ENCODE measurements around the gene BBS1.
A peak's percentile ranks its signal among the peaks of the same experiment; 100 is the strongest.

BBS1 gene

DNA sequence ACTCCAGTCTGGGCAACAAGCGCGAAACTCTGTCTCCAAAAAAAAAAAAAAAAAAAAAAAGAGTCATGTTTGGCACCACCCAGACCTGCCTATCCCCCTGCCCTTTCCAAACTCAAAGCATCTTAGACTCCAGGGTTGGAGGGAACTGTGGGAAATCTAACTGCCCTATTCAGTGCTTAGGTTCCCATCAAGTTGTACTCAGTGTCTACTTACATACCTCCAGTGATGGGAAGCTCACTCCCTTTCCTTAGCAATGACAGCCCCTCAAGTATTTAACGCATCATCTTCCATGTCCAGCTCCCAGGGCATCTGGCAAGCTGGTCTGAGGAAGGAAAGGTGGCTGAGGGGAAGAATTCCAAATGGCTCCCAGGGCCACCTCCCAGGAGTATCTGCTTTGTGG lies 39.3 kb downstream of the BBS1 start:
- no peak for DNase-seq (ENCODE audit: low read depth in 2 of 2)

DNA sequence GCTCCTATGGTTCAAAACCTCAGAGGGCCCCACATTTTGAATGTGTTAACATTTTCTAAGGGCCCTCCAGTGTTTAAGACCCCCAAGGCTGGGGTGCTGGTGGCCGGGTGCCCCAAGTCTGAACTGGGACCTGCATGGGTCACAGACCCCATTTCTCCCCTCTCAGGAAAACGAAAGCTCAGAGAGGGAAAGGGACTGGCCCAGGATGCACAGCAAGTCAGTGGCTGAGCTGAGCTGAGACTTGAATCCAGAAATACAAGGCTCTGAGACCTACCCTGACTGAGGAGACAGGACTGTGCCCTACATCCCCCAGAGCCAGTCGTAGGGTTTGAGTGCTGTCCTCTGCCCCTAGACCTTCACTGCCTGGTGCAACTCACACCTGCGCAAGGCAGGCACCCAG lies 40.5 kb downstream of the BBS1 start:
- DNase-seq (ENCODE audit: low read depth in 2 of 2): no peak

DNA sequence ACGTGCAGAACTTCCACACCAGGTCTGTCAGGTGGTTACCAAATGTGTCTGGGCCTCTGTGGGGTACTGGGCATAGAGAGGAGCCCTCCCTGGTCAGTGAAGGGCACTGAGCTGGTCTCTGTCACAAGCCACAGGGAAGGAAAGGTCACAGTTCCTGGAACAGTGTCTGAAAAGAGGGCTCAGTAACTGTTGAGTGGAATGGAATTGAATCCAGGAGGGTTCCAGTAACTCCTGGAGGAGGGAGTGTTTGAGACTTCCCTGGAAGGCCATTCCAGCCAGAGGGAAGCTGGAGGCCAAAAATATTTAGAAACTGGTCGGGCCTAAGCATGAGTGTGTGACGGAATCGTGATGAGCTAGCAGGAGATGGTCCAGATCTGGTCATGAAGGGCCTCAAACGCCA lies 44.2 kb downstream of the BBS1 start:
- no peak for DNase-seq (ENCODE audit: low read depth in 2 of 2)

DNA sequence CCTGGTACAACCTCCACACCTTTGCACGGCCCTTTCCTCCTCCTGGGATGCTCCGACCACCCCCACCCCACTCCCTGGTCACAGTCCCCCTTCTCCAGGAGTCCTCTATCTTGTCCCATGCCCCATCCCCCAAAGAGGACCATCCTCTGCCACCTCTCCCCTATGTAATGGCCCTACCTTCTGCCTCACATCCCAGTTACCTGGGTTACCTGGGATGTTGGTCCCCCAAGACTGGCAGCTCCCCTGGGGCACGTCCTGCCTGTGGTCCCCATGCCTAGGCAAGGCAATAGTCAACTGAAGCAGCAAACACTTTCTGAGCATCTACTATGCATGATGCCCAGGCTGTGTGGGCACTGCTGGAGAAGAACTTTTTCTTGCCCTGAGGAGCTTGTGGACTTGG lies 45.0 kb downstream of the BBS1 start:
- DNase-seq (ENCODE audit: low read depth in 2 of 2): no peak

DNA sequence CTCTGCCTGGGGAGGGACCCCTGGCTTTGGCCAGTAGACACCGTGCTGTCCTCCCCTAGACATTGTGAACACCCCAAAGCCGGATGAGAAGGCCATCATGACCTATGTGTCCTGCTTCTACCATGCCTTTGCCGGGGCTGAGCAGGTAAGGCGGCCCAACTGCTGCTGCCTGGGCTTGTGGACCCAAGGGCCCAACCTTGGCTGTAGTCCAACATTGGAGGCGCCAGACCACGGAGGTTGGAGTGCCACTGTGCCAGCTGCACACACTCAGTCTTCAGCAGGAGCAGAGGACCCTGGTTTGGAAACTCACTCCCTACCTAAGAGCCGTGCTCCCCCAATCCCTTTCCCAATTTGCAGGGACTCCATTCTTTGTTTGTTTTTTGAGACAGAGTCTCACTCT lies 45.7 kb downstream of the BBS1 start:
- no peak for DNase-seq (ENCODE audit: low read depth in 2 of 2)

DNA sequence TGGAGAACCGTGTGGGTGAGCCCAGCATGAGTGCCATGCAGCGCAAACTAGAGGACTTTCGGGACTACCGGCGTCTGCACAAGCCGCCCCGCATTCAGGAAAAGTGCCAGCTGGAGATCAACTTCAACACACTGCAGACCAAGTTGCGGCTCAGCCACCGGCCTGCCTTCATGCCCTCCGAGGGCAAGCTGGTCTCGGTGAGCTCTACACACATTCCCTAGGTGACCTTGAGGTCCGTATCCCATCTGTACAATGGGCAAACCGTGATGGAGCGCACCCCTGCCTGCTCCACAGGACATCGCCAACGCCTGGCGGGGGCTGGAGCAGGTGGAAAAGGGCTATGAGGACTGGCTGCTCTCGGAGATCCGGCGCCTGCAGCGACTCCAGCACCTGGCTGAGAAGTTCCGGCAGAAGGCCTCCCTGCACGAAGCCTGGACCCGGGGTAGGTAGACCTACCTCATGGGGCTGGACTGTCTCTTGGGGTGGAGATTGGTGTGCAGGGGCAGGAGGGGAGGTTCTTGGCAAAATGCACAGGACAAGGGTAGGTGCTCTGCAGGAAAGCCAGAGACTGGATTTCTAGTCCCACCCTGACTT lies 47.4 kb downstream of the BBS1 start:
- DNase-seq (ENCODE audit: low read depth in 2 of 2): no peak

DNA sequence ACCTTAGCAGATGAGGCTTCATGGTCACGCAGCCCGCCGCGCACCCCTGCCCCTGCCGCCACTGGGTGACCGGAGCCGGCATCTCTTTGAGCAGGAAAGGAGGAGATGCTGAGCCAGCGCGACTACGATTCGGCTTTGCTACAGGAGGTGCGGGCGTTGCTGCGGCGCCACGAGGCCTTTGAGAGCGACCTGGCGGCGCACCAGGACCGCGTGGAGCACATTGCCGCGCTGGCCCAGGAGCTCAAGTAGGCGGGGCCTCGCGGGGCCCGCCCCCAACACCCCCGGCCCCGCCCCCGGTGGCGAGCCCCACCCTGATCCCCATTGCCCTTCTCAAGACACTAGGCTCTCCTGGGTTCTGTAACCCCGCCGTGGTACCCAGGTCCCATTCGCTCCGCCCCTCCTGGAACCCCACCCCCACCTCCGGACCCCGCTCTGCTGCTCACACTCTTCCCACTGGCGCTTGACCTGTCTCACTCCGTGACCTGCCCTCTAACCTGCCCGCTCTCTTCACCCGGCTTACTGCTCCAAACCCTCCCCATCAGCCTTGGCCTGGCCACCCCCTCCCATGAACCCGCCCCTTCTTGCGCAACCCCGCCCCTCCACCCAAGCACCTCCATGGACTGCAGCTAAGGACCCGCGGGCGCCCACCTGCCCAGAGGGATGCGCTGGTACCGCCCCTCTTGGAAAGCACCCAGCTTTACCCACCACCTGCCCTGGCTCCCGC lies 48.9 kb downstream of the BBS1 start:
- DNase-seq (ENCODE audit: low read depth in 2 of 2): no peak

DNA sequence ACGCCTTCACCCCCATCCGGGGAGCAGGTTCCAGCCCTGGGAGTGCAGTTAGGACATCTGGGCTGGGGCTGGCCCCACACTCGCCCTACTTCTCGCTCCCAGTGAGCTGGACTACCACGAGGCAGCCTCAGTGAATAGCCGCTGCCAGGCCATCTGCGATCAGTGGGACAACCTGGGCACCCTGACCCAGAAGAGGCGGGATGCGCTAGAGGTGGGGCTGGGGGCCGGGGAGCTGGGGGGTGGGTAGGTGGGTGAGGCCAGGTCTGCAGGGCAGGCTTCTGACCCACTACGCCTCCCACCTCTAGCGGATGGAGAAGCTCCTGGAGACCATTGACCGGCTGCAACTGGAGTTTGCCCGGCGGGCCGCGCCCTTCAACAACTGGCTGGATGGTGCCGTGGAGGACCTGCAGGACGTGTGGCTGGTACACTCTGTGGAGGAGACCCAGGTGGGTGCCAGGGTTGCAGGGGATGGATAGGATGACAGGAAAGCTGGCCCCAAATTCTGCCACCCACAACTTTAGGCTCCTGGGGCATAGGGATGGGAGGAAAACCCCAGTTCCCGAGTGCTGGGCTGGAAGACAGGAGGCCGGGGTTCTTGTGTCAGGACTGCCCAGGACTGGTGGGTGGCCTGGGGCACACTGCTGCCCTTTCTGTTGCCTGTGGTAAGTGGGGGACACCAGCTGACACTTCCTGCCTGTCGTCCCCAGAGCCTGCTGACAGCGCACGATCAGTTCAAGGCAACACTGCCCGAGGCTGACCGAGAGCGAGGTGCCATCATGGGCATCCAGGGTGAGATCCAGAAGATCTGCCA lies 49.6 kb downstream of the BBS1 start:
- no peak for DNase-seq (ENCODE audit: low read depth in 2 of 2)

DNA sequence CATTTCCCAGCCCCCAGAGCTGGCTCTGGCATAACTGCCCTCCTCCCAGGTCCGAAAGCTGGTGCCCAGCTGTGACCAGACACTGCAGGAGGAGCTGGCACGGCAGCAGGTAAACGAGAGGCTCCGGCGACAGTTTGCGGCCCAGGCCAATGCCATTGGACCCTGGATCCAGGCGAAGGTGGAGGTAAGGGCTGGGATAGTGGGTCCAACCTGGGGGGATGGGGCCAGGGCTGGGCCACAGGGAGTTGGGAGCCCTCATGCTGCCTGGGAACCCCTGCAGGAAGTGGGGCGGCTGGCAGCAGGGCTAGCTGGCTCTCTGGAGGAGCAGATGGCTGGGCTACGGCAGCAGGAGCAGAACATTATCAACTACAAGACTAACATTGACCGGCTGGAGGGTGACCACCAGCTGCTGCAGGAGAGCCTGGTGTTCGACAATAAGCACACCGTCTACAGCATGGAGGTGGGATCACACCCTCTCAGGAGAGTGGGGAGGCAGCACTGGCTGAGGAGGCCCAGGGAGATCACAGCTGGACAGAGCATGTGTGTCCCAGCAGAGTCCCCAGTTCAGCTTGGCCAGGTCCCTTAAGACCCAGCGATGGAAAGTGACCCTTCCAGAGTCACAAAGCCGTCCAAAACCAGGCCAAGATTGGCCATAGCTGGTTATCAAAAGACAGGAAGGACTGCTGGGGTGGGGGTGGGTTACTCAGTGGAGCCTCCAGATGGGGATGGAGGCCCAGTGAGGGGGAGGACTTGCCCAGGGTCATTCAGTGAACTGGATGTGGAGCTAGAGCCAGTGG lies 50.9 kb downstream of the BBS1 start:
- no peak for DNase-seq (ENCODE audit: low read depth in 2 of 2)

DNA sequence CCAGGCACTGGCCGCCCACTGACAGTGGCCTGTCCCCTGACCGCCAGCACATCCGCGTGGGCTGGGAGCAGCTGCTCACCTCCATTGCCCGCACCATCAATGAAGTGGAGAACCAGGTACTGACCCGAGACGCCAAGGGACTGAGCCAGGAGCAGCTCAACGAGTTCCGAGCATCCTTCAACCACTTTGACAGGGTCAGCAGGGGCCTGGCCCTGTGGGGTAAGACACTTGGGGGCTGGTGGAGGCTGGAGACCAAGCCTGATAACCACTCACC lies 51.5 kb downstream of the BBS1 start:
- no peak for DNase-seq (ENCODE audit: low read depth in 2 of 2)

DNA sequence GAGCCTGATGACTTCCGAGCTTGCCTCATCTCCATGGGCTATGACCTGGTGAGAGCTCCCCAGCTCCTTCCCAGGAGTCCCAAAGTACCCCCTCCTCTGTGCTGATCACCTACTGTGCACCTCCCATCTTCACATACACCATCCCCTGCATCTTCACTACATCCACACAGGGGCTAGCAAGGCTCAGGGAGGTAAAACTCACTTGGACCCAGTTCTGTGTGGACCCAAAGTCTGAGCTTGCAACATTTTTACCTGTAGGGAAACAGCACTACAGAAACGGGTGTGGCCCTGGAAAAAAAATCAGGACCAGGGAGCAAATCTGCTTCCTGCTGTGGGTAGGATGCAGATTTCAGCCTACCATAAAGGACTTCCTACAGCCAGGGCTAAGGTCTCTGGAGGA lies 51.8 kb downstream of the BBS1 start:
- DNase-seq (ENCODE audit: low read depth in 2 of 2): no peak

DNA sequence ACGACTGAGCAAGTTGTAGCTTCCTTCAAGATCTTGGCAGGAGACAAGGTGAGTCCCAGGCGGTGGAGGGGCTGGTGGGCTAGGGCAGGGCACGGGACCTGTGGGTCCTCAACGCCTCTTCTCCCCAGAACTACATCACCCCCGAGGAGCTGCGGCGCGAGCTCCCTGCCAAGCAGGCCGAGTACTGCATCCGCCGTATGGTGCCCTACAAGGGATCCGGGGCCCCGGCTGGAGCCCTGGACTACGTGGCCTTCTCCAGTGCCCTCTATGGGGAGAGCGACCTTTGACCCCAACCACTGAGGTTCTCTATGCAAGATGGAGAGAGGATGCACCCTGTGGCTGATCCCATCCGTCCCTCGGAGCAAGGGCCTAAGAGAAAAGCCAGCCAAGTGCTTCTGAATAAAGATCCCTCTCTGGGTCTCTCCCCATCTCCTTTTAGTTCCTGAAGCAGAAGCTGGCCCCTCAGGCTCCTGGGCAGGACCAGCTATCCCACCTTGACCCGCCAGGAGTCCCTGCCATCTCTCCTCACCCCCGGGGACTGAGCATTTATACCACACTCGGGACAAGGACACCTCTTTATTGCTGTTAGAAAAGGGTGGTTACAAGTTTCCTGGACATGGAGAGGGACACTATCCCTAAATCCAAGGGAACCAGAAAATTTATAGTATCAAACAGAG lies 52.6 kb downstream of the BBS1 start:
- no peak for DNase-seq (ENCODE audit: low read depth in 2 of 2)

DNA sequence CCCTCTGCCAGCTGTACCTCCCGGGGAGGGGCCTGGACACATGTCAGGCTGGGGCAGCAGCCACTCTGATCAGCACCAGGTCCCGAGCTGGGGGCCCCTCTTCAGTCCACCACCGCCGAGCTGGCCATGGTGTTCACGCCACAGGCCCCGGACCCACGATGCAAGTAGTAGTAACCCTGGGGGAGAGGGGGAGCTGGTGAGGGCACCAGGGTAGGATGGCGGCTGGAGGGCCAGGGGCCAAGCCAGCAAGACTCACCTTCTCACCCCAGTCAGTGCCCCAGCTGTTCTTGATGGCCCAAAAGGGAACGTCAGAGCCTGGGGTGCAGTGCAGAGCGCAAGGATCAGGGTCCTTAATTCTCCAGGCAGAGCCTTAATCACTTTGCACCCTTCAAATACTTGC lies 53.4 kb downstream of the BBS1 start:
- DNase-seq (ENCODE audit: low read depth in 2 of 2): no peak

DNA sequence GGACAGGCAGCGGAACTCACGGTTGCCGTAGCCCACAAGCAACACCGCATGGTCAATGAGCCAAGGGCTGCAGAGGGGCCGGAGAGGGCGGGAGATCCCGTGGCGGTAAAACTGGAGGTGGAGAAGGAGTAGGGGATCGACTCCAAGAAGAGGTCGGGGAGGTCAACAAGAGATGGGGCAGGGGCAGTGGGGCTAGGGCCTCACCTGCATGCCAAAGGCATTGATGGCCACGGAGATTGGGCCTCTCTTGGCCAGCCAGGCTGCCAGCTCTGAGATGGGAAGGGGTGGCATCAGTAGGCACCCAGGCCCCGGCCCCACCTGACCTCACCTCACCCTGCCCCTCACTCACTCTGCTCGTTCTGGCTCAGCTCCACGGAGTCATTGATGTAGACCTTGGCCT lies 54.1 kb downstream of the BBS1 start:
- DNase-seq (ENCODE audit: low read depth in 2 of 2): no peak

DNA sequence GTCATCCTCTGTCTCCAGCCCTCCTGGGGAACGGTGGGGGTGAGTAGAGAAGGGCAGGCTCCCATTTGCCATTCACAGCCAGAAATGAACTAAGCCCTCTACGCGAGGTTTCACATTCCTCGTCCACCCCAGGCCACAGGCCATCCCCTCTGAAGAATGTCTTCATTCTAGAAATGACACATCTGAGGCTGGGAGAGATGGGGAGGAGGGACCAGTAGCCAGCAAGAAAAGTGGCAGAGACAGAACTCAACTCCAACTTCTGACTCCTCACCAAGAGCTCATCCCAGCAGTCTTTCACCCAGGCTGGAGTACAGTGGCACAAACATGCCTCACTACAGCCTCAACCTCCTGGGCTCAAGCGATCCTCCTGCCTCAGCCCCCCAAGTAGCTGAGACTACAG lies 54.5 kb downstream of the BBS1 start:
- DNase-seq (ENCODE audit: low read depth in 2 of 2): no peak

DNA sequence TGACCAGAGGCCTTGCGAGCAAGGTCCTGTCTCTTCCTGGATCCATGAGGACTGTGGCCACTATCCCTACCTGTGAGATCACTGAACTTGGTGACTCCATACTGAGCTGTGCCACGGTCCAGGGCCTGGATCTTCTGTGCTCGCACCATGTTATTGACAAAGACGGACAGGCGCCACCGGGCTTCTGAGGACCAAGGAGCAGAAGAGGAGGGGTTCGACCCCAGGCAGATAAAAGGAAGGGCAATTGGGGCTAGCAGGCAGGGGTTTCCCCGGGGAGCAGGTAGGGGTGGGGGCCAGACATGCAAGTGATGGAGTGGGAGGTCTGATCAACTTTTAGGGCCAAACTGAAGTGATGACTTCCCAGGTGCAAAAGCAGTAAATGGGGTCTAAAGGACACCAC lies 55.8 kb downstream of the BBS1 start:
- no peak for DNase-seq (ENCODE audit: low read depth in 2 of 2)

DNA sequence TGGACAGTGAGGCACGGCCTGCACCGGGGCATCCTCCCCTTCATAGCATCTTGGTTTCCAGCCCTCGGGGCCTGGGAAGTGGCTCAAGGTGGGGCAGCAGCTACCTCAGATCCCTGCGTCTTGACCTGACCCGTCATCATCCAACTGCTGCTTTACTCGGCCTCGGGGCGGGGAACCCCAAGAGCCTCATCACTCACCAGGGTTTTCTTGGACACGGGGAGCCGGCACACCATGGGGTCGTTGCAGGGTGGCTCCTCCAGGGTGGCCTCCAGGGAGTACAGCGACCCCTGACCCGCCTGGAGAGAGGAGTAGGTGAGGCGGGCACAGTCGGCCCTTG lies 57.3 kb downstream of the BBS1 start:
- no peak for DNase-seq (ENCODE audit: low read depth in 2 of 2)

DNA sequence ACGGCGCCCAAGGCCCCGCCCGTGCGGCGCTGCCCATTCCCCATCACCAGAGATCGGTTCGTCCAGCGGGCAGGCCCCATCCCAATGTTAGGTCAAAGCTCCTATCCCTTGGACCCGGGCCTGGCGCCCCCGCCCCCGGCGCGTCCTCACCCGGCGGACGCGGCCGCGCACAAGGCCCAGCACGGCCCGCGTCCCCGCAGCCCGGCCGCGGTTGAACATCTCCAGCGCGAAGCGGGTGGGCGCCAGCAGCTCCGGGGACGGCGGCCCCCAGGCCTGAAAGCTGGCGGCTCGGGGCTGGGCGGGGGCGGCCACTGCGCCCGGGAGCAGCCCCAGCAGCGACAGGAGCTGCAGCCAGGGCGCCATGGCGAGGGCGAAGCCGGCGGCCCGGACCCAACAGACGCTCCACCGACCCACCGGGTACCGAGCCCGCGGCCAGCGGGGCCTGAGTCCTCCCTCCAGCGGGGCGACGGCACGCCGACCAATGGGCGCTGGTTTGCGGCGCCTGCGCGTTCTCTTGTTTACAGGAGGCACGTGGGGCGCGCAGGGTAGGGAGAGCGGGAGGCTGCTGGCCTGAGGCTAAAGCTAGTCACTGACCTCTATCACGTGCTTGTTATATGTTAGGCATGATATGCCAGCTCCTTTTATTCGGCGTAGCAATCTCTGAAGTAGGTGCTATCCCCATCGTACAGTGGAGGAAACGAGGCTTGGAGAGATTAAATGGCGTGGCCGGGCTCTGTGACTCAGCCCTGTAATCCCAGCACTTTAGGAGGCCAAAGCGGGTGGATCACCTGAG lies 57.9 kb downstream of the BBS1 start, which contains the start of gene CTSF:
Gene CTSF (minus strand): TSS at position 483 of the 793 bp plus-strand sequence. CDS start 120 bp downstream, at position 363.
- DNase-seq (ENCODE audit: low read depth in 2 of 2): peak; percentile 41 to 66

DNA sequence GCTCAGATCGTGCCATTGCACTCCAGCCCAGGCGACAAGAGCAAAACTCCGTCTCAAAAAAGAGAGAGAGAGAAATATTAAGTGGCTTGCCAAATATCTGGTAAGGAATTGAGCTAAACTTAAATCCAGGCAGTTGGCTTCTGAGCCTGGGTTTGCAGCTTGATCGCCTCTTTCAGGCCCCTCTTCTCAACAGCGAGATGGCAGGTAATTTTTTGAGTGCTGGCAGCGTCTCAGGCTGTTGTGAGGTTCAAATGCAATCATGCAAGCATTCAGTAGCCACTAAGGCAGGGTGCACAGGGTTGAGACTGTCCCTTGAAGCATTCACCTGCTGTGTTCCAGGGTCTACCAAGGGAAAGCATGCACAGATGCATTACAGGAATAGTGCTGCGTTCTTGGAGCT lies 58.6 kb downstream of the BBS1 start:
- no peak for DNase-seq (ENCODE audit: low read depth in 2 of 2)

DNA sequence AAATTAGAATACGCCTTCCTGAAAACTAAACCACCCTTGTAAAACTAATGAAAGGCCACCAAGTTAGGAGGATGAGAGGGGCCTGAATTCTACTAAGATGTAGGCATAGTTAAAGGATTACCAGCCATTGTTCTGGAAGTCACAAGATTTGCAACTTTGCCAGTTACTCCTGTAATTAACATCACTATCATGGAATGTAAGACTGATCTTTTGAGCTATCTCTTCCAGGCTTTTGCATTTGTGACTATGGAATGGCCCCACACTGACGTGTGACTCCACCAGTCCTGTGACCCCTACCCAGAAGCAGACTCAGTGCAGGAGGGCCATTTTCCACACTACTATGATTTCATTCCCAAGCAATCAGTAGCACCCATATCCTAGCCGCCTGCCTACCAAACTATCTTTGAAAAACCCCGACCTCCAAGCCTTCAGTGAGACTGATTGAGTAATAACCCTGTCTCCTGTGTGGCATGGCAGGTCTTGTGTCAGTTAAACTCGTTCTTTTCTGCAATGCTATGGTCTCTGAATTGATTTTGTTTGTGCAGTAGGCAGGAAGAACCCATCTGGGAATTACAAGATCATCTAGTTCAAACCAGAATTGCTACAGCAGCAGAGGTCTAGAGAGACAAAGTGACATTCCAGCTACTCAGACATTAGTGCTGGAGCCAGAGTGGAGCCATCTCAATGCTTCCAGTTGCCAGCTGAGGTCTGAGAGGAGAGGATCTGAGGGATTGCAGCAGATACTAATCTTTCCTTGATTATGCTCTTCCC lies 59.8 kb downstream of the BBS1 start:
- no peak for DNase-seq (ENCODE audit: low read depth in 2 of 2)

DNA sequence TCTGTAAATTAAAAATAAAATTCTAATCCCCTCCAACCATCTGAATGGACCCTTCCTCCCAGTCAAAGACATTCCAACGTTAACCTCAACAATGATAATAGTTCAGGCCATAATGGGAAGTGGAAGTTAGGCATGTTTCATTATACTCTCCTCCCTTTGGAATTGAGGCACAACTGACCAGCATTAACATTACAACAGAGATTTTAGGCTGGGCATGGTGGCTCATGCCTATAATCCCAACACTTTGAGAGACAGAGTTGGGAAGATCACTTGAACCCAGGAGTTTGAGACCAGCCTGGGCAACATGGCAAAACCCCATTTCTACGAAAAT lies 60.4 kb downstream of the BBS1 start:
- no peak for DNase-seq (ENCODE audit: low read depth in 2 of 2)
